GM19468 (cell line): ENCODE measurements around the gene TAP2.
A peak's percentile ranks its signal among the peaks of the same experiment; 100 is the strongest.

Experiments used
- ATAC-seq: cut with Tn5 transposase; IDR thresholded peaks from one replicate; pipeline ENCODE4 v1.9.1; 2021; ENCODE audit warnings: mild to moderate bottlenecking, moderate library complexity, moderate number of reproducible peaks; ENCODE audit not compliant: unreplicated experiment; ENCODE audit errors: extremely low read depth

Gene TAP2

DNA sequence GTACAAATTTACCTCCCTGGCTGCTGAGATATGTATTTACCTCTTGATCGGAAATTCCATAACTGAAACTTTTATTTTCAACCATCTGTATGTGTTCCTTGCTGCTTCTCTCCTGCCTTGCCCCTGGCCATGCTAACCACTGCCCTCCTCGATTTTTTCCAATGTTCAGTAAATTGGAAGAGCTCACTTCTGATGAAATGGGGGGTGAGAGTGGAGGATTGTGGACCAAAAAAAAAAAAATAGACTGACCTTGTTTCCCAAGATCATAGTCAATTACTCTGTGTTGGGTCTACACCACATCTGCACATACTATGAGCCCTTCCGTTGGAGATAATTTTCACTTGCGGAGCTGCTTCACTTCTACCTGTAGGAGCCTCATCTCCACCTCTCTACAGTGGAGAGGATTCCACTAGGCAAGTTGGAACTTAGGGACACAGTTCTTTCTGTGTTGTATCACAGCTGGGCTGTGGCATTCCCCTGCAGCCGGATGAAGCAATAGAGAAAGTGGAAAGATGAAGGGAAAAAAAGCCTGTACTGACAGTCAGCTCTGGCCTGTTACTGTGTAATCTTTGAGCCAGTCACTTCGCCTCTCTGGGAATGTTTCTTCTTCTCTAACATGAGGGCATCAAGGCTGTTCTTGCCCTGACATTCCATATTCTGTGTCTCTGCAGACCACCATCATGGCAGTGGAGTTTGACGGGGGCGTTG, 17.1 kb upstream of the TAP2 start:
- no peak for ATAC-seq

DNA sequence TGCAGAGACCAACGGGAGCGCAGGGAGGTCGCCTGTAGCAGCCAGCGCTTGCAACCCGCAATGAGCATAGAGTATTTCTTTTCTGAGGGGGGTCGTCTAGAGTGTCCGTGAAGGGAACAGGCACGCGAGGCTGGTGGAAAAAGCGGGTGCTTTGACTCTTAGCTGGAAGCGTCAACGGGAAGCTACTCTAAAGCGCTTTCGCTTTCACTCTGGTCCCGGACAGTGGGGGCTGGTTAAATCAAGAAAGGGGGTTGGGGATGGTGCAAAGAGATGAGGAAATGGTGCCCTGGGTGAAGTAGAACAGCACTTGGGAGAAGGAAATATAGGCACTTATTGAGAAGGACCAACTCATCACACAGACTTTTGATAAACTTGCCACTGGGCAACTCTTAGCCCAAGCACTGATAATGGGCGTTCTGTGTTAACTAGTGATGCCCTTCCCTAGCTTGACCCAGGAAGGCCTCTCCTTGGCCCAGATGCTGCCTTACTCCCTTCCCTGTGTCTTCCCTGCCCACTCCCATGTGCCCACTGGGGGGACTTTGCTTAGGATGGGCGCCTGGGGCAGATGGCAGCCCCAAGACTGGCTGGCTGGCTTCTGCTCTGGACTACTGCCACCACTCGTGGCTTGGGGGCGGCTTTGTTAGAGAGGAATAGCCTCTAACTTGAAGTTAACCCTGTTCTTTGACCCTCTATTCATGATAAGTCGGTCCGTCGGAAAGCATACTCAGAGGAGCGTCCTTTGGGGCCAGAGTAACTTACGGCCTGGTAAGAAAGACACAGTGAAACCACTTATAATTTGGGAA, 16.0 kb upstream of the TAP2 start:
- ATAC-seq, result no peak

DNA sequence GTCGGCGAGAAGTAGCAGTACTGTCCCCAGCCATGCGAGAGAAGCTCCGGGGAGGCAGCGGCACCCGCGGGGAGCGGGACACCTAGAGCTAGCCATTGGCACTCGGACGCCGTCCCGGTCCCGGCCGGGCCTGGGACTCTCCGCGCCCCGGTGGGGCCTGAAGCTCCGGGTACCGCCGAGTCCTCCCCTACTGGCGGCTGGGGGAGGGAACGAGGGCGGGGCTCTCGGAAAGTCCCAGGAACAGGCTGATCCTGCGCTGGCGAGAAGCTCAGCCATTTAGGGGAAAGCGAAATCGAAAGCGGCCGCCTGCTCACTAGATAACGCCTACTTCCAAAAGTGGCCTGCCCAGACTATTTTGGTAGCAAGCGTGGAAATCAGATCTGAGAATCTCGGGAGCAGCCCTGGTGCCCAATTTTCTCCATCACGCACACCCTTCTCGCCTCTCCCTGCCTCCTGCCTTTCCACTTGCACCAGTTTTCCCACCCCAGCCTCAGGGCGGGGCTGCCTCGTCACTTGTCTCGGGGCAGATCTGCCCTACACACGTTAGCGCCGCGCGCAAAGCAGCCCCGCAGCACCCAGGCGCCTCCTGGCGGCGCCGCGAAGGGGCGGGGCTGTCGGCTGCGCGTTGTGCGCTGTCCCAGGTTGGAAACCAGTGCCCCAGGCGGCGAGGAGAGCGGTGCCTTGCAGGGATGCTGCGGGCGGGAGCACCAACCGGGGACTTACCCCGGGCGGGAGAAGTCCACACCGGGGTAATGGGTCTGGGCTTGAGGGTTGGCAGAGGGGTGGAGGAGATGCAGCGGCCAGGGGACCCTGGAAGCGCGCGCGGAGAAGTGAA, 15.2 kb upstream of the TAP2 start, which contains the start of the genes PSMB9 and TAP1:
PSMB9 (plus strand) TSS at position 652 of the 835 bp plus-strand sequence; CDS start at position 690, 38 bp downstream.
TAP1 (minus strand) TSS at position 164 of the 835 bp plus-strand sequence; CDS start at position 96, 68 bp downstream.
- peak; percentile 61 for ATAC-seq

DNA sequence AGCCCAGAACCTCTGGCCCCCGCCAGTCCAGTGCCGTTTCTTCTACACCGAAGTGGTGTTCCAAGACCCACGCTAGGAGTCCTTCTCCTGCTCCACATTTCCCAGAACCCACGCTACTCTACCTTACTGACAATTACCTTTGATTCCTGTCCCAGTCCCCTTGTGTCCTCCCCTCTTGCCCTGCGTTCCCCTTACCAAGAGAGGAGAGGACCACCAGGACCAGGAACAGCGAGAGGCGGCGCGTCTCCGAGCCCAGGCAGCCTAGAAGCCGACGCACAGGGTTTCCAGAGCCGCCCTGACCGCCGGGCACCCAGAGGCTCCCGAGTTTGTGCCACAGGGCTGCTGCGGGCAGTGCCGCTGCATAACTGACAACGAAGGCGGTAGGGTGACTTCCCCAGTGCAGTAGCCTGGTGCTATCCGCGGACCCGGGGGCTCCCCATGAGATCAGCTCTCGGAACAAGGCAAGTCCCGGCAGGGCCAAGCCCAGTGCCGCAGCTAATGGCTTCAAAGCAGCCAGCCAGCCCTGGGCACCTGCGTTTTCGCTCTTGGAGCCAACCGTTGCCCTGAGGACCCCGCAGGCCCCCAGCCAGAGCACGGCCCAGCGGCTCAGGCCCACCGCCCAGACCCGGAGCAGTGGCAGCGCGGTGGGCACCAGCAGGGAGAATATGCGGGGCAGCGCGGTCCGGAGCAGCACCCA, 14.5 kb upstream of the TAP2 start:
- no peak for ATAC-seq

- ATAC-seq, result no peak
These were observed 13.7 kb upstream of the TAP2 start for GRCh38 chr6:32852018-32852843.

DNA sequence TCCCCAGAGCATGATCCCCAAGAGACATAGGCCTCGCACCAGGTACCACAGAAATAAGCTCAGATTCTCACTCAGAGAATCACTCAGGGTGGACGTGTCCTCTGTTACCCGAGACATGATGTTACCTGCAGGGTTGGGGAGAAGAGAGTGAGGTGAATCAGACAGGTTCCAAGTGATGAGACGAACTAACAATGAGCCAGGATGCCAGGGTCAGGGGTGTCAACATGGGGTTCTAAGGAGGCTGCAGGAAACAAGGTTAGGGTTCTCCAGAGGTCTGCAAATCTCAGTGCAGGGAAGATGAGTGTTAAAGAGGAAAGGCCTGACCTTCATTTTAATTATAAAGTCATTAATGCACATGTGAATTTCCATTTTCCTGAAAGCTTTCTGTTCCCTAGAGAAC, 12.5 kb upstream of the TAP2 start:
- ATAC-seq, result no peak

DNA sequence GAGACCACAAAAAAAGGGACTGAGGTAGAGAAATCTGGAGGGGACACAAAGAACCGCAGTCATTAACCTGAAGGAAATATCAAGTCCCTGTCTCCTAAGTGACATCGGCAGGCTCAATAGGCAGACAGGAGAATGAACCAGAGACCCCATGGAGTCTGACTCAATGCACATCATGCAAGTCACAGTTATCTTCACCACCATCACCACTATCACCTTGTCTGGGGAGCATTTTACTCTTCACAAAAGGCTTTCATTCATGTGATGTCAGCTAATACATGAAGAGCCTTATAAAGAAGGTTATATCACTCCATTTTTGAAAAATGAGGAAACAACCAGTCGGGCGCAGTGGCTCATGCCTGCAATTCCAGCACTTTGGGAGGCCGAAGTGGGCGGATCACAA, 10.6 kb upstream of the TAP2 start:
- ATAC-seq, result no peak

- no peak for ATAC-seq
These were observed 9.3 kb upstream of the TAP2 start for GRCh38 chr6:32847795-32848194.

- ATAC-seq, result no peak
These were observed 8.5 kb upstream of the TAP2 start for GRCh38 chr6:32847004-32847403.

DNA sequence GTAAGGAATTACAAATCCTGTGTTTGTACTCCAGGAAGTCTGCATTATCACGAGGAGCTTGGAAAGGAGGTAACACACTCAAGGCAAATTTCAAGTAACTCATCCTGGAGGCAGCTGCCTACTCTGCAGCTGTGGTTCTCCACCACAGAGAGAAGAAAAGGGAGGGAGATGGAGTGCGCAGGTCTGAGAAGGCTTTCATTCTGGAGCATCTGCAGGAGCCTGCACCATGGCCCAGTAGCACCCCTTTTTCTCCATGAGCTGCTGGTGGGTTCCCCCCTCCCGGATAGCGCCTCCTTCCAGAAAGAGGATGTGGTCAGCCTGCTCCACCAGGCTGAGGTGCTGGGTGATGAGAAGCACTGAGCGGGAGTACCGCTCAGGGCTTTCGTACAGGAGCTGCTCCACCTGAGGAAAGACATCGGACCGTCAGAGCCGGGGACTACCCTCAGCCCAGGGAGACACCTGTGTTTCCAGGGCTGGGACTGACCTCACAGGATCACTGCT, 6.9 kb upstream of the TAP2 start:
- ATAC-seq, result no peak

DNA sequence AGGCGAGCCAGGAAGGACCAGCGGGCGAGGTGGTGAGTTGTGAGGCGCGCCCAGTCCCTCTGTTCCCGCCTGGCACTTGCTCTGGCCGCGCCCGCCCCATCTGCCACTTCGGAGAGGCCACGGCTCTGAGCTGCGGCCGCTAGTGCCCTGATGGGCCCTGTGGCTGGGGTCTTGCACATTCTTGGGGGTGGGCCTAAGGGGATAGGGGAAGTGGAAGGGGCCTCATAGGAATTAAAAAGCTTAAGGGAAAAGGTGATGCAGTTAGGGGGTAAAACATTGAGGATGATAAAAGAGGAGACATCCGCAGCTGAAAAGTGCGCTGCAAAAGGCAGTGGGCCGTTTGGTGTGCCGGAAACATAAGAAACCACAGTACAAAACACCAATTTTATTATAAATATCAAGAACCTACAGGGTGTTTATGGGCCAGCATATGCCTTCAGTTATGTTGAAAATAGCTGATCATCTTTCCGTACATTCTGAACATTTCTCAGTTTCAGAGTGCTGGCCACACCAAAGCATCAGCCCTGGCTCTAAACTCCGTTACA, 6.4 kb upstream of the TAP2 start:
- ATAC-seq, result no peak

- peak; percentile 58 for ATAC-seq
These were observed 5.7 kb upstream of the TAP2 start, which contains the start of gene PSMB8 for GRCh38 chr6:32843979-32844838. TSS of gene PSMB8 (minus strand) at chr6:32844047. CDS start at chr6:32843996, 51 bp downstream.

DNA sequence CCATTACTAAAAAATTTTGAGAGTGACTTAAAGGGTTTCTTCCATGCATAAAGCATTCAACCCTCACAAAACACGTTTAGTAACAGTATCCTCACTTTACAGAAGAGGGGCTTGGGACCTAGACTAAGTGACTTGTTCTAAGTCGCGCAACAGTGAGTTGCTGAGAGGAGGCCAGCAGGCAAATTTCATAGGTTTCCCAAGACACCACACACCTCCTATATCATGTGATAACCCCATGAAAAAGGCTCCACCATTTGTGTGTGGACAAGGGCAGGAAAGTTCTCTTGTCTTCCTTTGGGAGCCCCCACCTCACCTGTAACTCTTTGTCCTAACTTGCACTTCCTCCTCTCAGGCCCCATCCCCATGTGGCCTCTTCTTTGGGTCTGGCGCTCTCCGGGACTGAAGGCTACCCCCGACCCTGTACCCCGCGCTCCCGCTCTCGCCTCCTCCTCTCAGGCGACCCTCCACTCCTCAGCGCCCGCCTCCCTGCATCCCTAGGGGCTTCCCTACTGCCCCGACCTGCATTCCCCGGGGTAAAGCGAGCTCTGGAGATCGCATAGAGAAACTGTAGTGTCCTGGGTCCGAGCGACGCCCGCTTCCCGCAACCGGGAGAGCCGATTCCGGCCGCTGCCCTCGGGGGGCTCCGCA, 4.9 kb upstream of the TAP2 start:
- no peak for ATAC-seq

DNA sequence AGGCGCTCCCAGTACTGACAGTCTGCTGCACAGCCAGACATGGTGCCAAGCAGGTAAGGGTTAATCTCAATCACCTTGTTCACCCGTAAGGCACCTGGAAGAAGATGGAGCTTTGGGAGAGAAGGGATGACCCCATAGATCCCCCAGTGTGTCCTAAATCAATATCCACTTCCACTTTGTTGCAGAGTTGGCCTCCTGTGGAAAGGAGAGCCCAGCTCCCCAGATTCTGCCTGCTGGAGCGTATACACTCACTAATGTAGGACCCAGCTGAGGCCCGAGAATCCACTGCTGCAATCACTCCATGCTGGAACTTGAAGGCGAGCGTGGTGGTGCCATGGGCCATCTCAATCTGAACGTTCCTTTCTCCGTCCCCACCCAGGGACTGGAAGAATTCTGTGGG, 4.2 kb upstream of the TAP2 start:
- ATAC-seq, result no peak

- no peak for ATAC-seq
These were observed 3.6 kb upstream of the TAP2 start for GRCh38 chr6:32842021-32842650.

- ATAC-seq, result no peak
These were observed 2.2 kb upstream of the TAP2 start for GRCh38 chr6:32840604-32841246.
